GM19099 (cell line): ENCODE measurements around the gene ZSCAN26.

Source experiments
- POLR2A ChIP-seq: IDR thresholded peaks from 3 replicates; pipeline ENCODE4 v1.6.1; 2011; ENCODE audit warnings: low read depth; ENCODE audit not compliant: insufficient read length; ENCODE audit errors: extremely low read depth

ZSCAN26 gene

GRCh38 chr6:28245206-28245941 is 21.6 kb upstream of the ZSCAN26 start:
- no peak for TF ChIP-seq POLR2A

- no peak for TF ChIP-seq POLR2A
Measured at GRCh38 chr6:28248916-28249315, 18.0 kb upstream of the ZSCAN26 start.

GRCh38 chr6:28250747-28251146 is 16.2 kb upstream of the ZSCAN26 start:
- no peak for TF ChIP-seq POLR2A

GRCh38 chr6:28251661-28252008 is 15.3 kb upstream of the ZSCAN26 start:
- TF ChIP-seq POLR2A: no peak

GRCh38 chr6:28252009-28252975 is 14.7 kb upstream of the ZSCAN26 start, which contains the start of gene ZKSCAN4:
Gene ZKSCAN4, minus strand, starts transcription at chr6:28252269. Its CDS starts 289 bp downstream, at chr6:28251980.
- peak; percentile 55 for TF ChIP-seq POLR2A

- TF ChIP-seq POLR2A: no peak
Measured at GRCh38 chr6:28254121-28254519, 12.8 kb upstream of the ZSCAN26 start.

GRCh38 chr6:28257042-28257441 is 9.9 kb upstream of the ZSCAN26 start:
- no peak for TF ChIP-seq POLR2A

- TF ChIP-seq POLR2A: no peak
Measured at GRCh38 chr6:28258877-28259777, 7.8 kb upstream of the ZSCAN26 start, which contains the start of gene NKAPL. Gene NKAPL, plus strand, starts transcription at chr6:28259297. Its CDS starts 75 bp downstream, at chr6:28259372.

- TF ChIP-seq POLR2A: no peak
Measured at GRCh38 chr6:28263922-28264321, 3.0 kb upstream of the ZSCAN26 start.

- no peak for TF ChIP-seq POLR2A
Measured at GRCh38 chr6:28264834-28265401, 2.0 kb upstream of the ZSCAN26 start.

- no peak for TF ChIP-seq POLR2A
Measured at GRCh38 chr6:28266563-28266961, 381 bp upstream of the ZSCAN26 start.

GRCh38 chr6:28267695-28268059 is 734 bp downstream of the ZSCAN26 start:
- TF ChIP-seq POLR2A: no peak

- no peak for TF ChIP-seq POLR2A
Measured at GRCh38 chr6:28269492-28269891, 2.5 kb downstream of the ZSCAN26 start.

- no peak for TF ChIP-seq POLR2A
Measured at GRCh38 chr6:28274888-28275287, 7.9 kb downstream of the ZSCAN26 start.

GRCh38 chr6:28277746-28278145 is 10.8 kb downstream of the ZSCAN26 start:
- TF ChIP-seq POLR2A: no peak

GRCh38 chr6:28280595-28281287 is 13.8 kb downstream of the ZSCAN26 start:
- TF ChIP-seq POLR2A: no peak
